Activated gamma-delta T cell (primary cell): Measurements from ENCODE around the gene PDE11A.

Experiments
- DNase-seq: peaks from one replicate; lab custom pipeline; 2025; lab: John Stamatoyannopoulos, UW

PDE11A gene

DNA sequence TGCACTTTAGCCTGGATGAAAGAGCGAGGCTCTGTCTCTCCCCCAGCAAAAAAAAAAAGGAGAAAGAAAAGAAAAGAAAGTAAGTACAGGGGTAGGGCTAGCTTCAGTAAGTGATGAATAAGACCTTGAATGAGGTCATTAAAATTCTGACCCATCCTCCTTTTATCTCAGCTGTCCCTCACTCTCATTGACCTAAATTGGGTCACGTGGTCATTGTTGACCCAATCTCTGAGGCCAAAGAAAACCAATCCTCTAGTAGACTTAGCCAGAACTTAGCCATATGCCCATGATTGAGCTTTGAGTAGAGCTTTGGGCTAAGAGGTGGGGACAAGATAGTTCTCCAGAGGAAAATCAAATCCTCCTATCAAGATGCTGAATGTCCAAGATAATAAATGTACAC lies 149.3 kb downstream of the PDE11A start:
- no peak for DNase-seq

DNA sequence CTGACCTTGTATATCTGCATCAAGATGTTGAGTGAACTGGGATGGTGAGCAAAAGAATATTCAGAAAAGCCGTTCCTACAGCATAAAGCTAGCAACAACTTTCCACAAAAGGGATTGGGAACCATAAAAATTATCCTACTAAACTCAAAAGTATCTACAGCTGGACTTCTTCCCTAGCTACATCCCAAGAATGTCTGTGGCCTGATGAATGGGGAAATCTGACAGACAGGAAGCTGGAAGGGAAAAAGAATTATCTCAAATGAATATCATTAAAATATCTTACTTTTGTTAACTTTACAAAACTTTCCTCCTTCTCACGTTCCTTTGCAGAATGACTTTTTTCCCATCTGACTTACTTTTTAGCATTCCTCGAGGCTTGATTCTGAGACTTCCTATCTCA lies 150.9 kb downstream of the PDE11A start:
- DNase-seq, result no peak

DNA sequence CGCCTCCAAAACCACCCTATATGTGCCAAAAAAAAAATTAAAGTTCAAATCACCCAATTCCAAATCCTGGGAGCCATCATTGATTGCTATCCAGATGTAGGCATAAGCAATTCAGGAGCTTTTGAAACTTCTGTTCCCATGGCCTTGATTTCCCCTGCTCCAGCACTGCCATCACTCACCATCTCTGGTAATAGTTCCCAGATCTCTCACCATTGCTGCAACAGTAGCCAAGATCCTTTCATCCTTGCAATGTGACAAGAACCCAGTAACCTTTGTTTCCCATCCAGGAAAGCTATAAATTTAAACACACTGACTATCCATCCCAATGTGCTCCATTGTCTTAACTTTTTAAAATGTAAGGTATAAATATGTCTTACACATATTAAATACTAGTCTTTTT lies 155.4 kb downstream of the PDE11A start:
- DNase-seq, result no peak

DNA sequence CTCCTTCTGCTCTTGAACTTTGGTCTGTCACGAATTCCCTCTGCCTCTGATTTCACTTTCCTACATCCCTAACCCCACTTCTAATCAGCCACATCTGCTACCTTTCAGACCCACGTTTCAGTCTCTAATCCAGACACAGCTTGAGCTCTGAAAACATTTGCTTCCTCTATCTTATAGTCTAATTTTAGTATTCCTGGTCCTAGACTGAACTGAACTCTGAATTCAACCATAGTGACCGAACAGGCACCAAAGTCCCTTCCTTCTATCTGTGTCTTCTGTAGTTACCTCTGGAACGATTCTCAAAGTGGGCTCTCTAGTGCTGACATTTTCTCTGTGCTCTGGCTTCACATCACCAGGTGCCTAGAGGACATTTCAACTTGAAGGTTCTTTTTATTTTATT lies 156.2 kb downstream of the PDE11A start:
- no peak for DNase-seq

DNA sequence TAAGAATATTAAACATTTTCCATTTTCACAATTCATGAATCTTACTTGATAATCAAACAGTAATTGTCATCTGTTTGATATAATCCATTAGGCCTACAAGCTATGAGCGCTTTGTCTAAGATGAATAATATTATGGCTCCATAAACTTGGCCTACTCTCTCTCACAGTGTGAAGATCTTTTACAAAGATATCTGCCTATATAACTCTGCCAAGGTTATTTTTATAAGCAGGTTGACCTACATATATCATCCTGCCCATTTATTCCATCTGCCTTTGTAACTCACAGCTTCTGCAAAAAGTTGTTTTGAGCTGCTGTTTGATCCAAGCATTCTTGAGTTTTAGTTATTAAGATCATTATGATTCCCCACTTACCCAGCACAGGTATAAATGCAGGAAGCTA lies 158.3 kb downstream of the PDE11A start:
- no peak for DNase-seq

DNA sequence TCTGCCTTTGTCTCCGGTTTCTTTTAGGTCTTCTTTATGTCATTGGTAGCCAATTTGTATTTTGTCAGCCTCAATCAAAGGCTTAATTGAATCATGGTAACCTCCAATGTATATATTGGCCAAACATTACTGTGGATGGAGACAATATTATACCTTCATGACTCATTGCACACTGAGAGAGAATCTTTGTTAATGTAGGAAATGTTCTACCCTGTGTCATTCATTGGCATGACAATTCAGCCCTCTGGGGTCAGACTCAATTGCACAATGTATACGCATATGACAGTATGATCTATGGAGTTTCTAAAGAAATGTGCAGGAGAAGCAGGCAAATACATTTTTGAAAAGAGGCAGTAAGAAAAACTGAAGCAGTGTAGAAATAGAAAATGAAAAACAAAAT lies 162.6 kb downstream of the PDE11A start:
- no peak for DNase-seq

DNA sequence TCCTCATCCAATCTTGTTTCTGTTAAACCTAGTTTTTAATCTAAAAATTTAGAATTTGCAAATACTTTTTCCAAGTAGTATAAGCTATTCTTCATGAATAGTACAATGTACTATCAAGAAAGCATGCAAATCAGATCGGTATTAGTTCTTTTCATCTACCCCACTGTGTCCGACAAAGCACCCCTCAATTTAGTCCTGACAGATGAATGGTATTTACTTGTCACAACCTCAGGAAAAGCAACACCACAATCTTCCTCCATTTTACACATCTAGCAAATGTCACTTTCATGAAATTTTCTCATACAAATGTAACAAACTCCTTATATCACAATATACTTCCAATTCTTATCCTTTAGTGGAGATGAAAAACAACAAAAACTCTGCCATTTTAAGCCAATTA lies 163.8 kb downstream of the PDE11A start:
- DNase-seq, result no peak

DNA sequence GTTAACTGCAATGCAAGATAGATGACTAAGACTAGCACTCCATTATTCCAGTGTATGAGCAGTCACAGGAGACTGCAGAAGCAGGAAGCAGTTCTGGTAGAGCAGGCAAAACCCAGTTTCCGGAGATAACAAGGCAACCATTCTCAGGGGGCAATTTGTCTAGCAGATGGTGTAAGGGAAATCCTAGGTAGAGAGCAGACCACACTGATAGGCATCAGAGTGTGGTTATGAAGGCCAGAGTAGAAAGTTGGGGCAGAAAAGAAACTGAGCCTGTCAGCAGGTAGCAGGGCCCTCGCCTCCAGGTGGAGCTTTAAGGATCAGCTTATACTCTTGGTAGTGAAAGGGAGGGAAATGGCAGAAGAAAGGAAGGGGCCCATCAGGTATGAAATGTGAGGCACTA lies 164.4 kb downstream of the PDE11A start:
- no peak for DNase-seq

DNA sequence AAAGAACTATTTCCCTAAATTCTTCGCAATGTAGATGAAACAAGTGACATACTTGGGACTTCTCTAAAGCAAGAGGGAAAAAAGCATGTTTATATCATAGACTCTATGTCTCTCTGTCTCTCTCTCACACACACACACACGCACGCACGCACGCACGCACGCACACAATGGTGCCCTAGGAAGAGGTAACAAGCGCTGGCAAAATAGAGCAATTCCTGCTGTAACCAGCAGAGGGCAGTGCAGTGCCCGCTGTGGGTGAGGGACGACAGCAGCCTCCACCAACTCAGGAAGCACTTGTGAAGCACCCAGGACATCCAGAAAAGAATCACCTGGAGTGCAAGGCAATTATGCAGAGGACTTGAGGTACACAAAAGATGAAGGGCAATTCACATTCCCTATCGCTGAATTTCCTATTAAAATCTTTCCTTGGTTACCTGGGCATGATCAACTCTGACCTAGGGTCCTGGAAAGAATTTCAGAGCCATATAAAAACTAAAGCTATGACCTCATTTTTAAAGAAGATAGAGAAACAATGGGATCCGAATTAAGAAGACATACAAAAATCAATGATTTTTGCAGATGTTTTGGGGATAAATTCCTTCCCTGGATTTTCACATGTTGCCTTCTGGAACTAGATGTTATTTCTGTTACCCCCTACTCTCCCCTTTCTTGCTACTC lies 166.4 kb downstream of the PDE11A start:
- DNase-seq, result no peak

DNA sequence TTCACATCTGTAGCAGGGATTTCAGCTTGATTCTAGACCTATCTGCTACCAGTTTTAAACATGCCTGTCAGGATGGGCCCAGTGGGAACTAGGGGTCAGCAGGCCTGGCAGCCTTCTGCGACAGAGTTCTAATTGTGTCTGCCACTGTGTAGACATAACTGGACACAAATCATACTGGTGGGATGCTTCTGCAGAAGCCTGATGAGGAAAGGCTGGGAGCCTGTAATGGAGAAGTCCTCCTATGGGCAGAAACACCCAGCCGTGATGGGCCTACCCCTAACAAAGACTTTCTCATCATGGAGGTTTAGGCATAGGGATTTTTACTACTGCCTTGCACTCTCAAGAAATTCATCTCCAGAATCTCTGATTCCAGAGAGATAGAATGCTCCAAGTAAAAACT lies 166.9 kb downstream of the PDE11A start:
- no peak for DNase-seq

DNA sequence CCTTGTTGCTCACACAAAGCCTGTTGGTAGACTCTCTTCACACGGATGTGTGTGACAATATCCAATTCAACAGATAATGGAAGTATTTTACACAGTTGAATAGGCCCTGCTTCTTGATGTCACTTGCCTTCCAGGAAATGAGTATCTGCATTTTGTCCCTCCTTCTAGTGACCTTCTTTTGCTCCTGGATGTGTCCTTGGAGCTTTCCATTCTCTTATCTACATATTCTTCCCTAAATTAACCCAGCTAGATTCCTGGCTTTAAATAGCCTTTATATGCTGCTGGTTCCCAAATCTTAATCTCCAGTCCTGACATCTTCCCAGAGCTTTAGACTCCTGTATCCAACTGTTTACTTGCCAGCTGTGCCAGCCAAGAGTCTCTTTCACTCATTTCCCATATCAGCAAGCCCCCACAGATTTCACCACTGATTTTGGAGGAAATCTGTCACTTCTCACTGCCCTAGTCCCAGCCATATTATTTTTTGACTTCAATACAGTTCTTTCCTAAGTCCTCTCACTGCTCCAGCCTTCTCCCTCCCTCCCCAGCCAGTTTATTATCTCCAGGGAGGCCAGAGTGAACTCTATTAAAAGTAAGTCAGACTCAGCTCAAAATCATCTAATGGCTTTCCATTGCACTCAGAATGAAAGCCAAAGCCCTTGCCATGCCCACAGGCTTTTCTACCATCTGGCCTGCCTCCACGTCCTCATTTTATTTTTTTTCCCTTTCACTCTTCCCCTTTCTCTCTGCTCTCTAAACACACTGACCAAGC lies 170.0 kb downstream of the PDE11A start:
- DNase-seq, result no peak

DNA sequence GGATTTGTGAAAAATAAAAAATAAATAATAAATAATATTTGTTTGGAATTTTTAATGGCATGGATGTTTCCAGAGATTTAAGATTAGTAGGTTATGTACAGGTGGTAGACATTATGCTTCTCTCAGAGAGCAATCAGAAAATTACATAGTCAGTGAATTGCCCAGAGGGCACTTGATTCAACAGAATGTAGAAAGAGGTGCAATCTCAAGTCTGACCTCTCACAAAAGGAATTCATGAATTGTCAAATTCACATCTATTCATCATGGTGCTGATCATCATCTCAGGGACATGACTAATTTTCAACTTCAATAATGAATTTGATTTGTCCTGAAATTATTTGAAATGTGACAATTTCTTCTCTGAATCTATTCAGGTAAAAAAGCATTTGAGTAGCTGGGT lies 172.5 kb downstream of the PDE11A start:
- DNase-seq, result no peak

DNA sequence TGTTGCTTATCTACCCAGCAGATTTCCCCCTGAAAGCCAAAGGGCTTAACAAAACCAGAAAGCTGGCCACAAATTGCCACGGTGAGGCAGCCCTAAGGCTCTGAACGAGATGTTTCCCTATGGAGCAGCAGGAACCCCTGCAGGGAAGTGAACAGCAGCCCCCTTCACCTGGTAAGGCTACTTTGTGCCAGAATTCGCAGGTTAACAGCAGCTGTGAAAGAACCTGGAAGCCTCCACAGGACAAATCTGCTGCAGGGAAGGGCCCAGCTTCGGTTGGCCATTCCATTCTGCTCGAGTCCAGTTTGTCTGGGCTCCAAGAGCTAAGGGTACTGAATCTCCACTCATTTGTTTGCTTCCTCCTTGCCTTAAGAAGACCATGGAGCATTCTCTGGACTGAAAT lies 175.3 kb downstream of the PDE11A start:
- DNase-seq, result no peak

DNA sequence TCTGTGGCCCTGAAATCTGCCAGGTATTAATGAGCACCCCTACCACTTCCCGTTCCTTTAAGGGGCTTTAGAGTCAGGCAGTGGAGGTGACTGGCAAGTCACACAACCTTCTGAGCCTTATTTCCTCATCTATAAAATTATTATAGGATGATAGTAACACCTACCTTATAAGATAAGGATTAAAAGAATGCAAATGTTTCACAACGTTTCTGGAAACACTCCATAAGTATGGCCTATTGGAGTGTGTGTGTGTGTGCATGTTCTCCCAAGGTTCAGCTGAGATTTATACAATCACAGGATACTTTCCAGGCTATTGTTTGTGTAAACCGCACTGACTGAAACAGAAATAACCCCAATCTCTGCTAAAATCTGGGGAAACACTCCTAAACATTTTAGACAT lies 176.0 kb downstream of the PDE11A start:
- DNase-seq, result no peak

DNA sequence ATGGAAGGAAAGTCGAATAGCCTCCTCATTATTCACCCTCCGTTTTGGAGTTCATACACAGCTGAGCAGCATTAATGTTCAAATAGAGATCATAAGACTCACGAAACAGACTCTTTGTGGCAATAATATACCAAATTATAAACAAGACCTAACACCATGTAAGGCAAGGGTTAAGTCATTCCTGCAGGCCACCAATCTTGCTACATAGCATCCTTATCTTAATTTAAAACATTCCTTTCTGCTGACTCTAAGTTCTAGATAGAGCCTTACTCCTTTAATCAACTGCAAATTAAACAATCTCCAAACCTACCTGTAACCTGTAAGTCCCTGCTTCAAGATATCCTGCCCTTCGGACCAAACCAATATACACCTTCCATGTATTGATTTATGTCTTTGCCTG lies 178.0 kb downstream of the PDE11A start:
- DNase-seq, result no peak

DNA sequence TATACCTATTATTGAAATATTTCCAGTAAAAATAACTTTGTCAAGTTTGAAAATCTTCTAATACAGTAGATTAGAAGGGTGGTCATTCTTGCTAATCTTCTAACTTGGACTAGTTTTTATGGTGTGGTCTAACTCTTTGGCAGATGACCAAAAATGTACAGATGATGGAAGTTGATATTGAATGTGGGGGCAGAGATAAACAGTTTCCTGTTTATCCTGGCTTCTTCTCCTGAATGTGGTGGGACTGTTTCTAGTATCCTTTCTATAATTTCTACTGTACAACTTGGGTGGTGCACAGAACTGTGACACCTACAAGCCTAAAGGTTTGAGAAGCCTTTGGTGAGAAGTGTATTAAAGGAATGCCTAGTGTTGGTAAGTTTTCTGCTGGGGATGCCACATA lies 178.7 kb downstream of the PDE11A start:
- DNase-seq, result no peak

DNA sequence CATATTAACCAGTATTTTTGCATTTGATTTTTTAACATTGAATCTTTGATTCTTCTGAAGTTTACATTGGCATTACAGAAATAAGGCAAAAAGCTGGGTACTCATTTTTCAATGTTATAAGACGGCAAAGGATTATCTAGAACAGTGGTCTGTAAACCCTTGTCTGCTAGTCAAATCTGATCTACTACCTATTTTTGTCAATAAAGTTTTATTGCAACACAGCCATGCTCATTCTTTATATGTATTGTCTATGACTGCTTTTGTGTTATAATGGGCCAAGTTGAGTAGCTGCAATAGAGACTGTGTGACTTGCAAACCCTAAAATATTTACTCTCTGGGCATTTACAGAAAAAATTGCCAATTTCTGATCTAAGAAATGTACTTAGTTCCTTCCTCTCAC lies 181.0 kb downstream of the PDE11A start:
- DNase-seq, result no peak

DNA sequence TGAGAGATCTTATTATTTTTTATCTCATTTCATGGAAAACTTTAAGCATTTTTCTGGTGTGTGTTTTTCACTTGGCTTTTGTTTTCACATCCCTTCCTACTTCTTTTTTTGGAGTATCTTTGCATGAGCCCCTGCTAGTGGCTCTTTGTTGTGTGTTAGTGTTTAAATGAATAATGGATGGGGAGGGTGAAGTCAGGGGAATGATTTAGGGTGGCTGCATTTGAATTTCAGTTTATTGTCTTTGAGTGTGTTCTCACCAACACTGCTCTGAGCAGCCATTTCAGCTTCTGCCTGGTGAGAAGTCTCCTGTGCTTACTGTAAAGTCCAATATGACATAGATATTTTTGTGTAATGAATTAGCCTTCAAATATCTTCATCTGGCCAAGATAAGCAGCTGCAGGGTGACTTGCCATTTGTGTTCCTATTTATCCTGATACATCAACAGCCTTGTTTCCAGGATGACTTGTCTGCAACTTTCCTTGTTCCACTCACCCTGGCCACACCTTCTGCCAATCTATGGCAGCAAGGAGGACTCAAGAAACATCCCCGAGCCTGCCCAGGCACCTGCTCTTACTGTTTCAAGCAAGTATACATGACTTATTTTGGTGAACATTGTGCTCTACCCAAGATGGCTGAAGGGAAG lies 182.6 kb downstream of the PDE11A start:
- no peak for DNase-seq

DNA sequence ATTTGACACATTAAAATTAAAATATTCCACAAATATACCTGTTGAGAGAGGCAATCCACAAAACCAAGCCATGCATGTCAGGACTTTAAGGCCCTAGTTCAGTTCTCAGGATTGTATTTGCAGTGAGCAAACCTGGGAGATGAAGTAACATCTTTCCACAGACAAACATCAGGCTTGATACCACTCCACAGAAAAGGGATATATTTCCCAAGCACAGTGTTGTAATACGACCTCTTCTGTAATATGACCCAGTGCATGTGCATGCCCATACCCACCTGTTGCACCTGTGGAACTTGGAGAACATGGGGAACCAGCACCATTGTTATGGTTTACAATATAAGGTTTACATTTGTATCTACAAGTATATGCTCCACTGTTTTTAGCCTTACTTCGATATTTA lies 184.0 kb downstream of the PDE11A start:
- DNase-seq, result no peak

DNA sequence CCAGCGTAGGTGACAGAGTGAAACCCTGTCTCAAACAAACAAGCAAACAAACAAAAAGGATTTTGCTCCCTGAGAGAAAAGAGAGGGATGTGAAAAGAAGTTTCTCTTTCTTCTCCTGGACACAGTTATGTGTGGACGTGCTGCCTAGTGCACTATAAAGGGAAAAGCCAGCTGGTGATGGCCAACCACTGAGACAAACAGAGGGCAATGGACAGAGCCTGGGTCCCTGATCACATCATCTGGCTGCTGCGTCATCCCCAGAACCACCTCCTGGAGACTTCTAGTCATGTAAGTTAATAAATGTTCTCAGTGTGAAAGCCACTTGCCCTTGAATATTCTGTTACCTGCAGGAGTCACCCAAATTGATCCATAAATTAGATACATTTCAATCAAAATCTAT lies 184.9 kb downstream of the PDE11A start:
- no peak for DNase-seq

DNA sequence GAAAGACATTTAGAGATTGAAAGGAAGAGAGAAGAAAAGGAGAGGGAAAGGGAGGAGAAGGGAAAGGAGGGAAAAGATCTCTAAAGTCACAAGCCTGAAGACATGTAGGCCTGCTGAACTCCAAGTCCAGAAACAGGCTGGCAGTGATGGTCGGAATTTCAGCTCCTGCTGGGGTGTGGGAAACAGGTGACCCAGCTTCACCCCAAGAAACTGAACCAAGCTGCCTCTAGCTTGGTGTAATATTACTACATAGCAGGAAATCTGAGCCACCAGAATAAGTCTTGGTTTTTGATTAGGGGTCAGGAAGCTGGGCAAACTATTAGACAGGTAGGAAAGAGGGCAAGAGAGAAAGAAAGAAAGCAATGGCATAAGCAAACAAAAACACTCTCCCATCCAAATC lies 185.8 kb downstream of the PDE11A start:
- DNase-seq, result no peak

DNA sequence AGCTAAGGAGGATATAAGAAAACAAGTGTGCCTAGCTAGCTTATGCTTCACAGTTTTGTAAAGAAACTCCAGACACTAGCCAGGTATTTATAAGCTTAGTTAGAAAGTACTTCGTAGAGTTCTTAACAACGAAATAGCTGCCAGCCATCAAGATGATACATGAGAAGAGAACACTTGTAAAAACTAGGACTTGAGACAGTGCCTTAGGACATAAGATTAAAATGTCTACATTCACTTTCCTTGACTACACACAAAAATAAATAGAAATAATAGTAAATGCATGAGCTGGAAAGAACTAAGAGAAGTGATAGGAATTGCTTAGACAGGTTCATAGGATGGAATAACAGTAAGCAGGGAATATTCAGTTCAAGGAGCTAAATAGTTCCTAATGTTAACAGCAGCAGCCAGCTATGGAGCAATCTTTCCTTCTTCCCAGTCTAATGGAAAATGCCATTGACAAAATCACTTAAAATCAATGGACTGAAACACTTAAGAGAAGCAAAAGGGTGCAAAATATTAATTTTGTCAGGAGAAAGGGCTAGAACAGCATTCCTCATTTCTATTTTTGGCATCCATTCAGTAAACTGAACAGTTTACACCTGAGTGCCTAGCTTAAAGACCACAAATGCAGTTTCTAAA lies 186.6 kb downstream of the PDE11A start:
- no peak for DNase-seq

DNA sequence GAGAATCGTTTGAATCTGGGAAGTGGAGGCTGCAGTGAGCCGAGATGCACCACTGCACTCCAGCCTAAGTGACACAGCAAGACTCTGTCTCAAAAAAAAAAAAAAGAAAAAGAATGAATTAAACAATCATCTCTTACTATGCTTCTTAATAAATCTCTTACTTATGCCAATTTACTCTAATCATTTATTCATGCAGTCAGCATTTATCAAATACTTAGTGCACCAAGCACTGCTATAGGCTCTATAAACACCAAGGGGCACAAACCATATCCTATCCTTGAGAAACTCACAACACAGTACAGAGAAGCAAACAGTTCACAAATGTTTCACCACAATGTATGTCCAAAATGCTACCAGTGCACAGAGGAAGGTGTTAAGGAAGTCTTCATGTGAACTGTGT lies 189.4 kb downstream of the PDE11A start:
- no peak for DNase-seq
